Measurements from ENCODE around the gene TAF11L3. TPM values are rescaled to one million over a fixed set of nuclear protein-coding genes. Genes with fewer than 3 reads are reported as not detected.
"Not testable (repeated sequence)": the region's sequence is repeated elsewhere in the genome, so short reads cannot be mapped to it uniquely, and the experiment has no call there.

Gene TAF11L3
- polyA plus RNA-seq, 6 donors from 2014 or later, result not detected

- H3K4me3 Mint-ChIP-seq, result no peak overlapping the region
- no peak for DNase-seq
- peaks cover 0 to 5% (median 0%) of the 10 kb centered on the region in 3 donors for H3K4me1 Mint-ChIP-seq
- no peak overlapping the region for H3K27ac Mint-ChIP-seq
- peaks cover 0 to 21% (median 0%) of the 10 kb centered on the region in 3 donors for H3K27me3 Mint-ChIP-seq
- H3K9me3 Mint-ChIP-seq, result peaks cover 0 to 6% (median 0%) of the 10 kb centered on the region in 7 donors
- no peaks in the 10 kb centered on the region for H3K36me3 Mint-ChIP-seq
- ATAC-seq (ENCODE audit: low read depth in 2 of 2), result no peak
Measured at GRCh38 chr5:17511775-17512325, 6.3 kb upstream of the TAF11L3 start.

GRCh38 chr5:17517526-17517925 lies 641 bp upstream of the TAF11L3 start:
- H3K4me3 Mint-ChIP-seq; H3K9me3 Mint-ChIP-seq; H3K36me3 Mint-ChIP-seq; DNase-seq; H3K4me1 Mint-ChIP-seq; ATAC-seq (ENCODE audit: low read depth in 2 of 2); H3K27me3 Mint-ChIP-seq: not testable (repeated sequence)
- peak overlapping the region in 1 of 6 donors; percentile 47 for H3K27ac Mint-ChIP-seq

GRCh38 chr5:17519508-17519907 lies 1.3 kb downstream of the TAF11L3 start:
- H3K27ac Mint-ChIP-seq; H3K4me3 Mint-ChIP-seq; DNase-seq; H3K9me3 Mint-ChIP-seq; ATAC-seq (ENCODE audit: low read depth in 2 of 2); H3K27me3 Mint-ChIP-seq; H3K36me3 Mint-ChIP-seq; H3K4me1 Mint-ChIP-seq: not testable (repeated sequence)

- not testable (repeated sequence) for H3K4me1 Mint-ChIP-seq; DNase-seq; ATAC-seq (ENCODE audit: low read depth in 2 of 2); H3K9me3 Mint-ChIP-seq; H3K27me3 Mint-ChIP-seq; H3K36me3 Mint-ChIP-seq; H3K4me3 Mint-ChIP-seq; H3K27ac Mint-ChIP-seq
Measured at GRCh38 chr5:17521501-17521900, 3.3 kb downstream of the TAF11L3 start, which contains the start of gene TAF11L4. Gene TAF11L4 (plus strand): TSS chr5:17521801.

- H3K9me3 Mint-ChIP-seq; H3K4me1 Mint-ChIP-seq; H3K4me3 Mint-ChIP-seq; H3K27me3 Mint-ChIP-seq; H3K27ac Mint-ChIP-seq; ATAC-seq (ENCODE audit: low read depth in 2 of 2); DNase-seq; H3K36me3 Mint-ChIP-seq: not testable (repeated sequence)
Measured at GRCh38 chr5:17524935-17525334, 6.8 kb downstream of the TAF11L3 start, which contains the start of gene TAF11L5. Gene TAF11L5 (plus strand): TSS chr5:17525235.

GRCh38 chr5:17526504-17526903 lies 8.3 kb downstream of the TAF11L3 start:
- ATAC-seq (ENCODE audit: low read depth in 2 of 2); H3K4me1 Mint-ChIP-seq; H3K27ac Mint-ChIP-seq; DNase-seq; H3K4me3 Mint-ChIP-seq; H3K36me3 Mint-ChIP-seq; H3K9me3 Mint-ChIP-seq; H3K27me3 Mint-ChIP-seq: not testable (repeated sequence)

- not testable (repeated sequence) for H3K27me3 Mint-ChIP-seq; DNase-seq; H3K4me3 Mint-ChIP-seq; H3K36me3 Mint-ChIP-seq; H3K9me3 Mint-ChIP-seq; H3K27ac Mint-ChIP-seq; ATAC-seq (ENCODE audit: low read depth in 2 of 2); H3K4me1 Mint-ChIP-seq
Measured at GRCh38 chr5:17528369-17528768, 10.2 kb downstream of the TAF11L3 start, which contains the start of gene TAF11L6. Gene TAF11L6 (plus strand): TSS chr5:17528669.

Other genes with a start within 250 kb of the TAF11L3 start
- not detected for gene TAF11L2, start 20.1 kb upstream of the TAF11L3 start, polyA plus RNA-seq (ENCODE audit: low read depth in 6 of 6)
- not detected for gene TAF11L4, start 3.4 kb downstream of the TAF11L3 start, polyA plus RNA-seq (ENCODE audit: low read depth in 6 of 6)
- gene TAF11L5, start 6.9 kb downstream of the TAF11L3 start, polyA plus RNA-seq (ENCODE audit: low read depth in 6 of 6), result not detected
- gene TAF11L6, start 10.3 kb downstream of the TAF11L3 start, polyA plus RNA-seq (ENCODE audit: low read depth in 6 of 6), result not detected
- gene TAF11L7, start 67.4 kb downstream of the TAF11L3 start, polyA plus RNA-seq (ENCODE audit: low read depth in 6 of 6), result not detected
- gene TAF11L8, start 72.6 kb downstream of the TAF11L3 start, polyA plus RNA-seq (ENCODE audit: low read depth in 6 of 6), result not detected
- gene TAF11L9, start 76.0 kb downstream of the TAF11L3 start, polyA plus RNA-seq (ENCODE audit: low read depth in 6 of 6), result not detected
- not detected for gene TAF11L10, start 79.5 kb downstream of the TAF11L3 start, polyA plus RNA-seq (ENCODE audit: low read depth in 6 of 6)
- gene TAF11L11, start 85.8 kb downstream of the TAF11L3 start, polyA plus RNA-seq (ENCODE audit: low read depth in 6 of 6), result not detected
- gene TAF11L12, start 92.0 kb downstream of the TAF11L3 start, polyA plus RNA-seq (ENCODE audit: low read depth in 6 of 6), result not detected
- not detected for gene TAF11L13, start 113.7 kb downstream of the TAF11L3 start, polyA plus RNA-seq (ENCODE audit: low read depth in 6 of 6)
- gene TAF11L14, start 116.1 kb downstream of the TAF11L3 start, polyA plus RNA-seq (ENCODE audit: low read depth in 6 of 6), result not detected